ENCODE data around the gene SBF1.

DNA sequence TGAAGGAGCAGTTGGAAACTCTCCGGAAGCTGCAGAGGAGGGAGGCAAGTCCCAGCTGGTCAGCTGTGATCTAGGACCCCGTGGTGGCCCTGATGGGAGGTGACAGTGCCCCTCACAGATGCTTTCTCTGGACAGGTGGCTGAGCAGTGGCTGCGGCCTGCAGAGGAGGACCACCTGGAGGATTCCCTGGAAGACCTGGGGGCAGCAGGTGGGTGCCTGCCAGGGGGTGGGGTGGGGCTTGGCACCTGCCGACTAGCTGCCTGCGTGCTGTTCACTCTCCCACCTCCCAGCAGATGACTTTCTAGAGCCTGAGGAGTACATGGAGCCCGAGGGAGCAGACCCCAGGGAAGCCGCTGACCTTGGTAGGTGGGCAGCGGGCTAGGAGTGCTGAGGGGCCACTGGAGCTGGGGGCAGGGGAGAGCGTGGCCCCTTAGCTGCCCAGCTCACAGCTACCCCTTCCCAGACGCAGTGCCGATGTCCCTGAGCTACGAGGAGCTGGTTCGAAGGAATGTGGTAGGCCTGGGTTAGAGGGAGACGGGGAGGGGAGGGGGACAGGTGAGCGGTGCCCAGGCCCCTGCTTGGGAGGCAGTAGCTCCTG, 47.5 kb upstream of the SBF1 start:
- TF ChIP-seq, protein P1, sequence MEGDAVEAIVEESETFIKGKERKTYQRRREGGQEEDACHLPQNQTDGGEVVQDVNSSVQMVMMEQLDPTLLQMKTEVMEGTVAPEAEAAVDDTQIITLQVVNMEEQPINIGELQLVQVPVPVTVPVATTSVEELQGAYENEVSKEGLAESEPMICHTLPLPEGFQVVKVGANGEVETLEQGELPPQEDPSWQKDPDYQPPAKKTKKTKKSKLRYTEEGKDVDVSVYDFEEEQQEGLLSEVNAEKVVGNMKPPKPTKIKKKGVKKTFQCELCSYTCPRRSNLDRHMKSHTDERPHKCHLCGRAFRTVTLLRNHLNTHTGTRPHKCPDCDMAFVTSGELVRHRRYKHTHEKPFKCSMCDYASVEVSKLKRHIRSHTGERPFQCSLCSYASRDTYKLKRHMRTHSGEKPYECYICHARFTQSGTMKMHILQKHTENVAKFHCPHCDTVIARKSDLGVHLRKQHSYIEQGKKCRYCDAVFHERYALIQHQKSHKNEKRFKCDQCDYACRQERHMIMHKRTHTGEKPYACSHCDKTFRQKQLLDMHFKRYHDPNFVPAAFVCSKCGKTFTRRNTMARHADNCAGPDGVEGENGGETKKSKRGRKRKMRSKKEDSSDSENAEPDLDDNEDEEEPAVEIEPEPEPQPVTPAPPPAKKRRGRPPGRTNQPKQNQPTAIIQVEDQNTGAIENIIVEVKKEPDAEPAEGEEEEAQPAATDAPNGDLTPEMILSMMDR (IDR thresholded peaks at IDR 0.05), result no peak
- no peak for TF ChIP-seq EZH2 (IDR thresholded peaks at IDR 0.05; ENCODE audit: borderline replicate concordance, insufficient read depth, low read depth, low read length, poor library complexity, severe bottlenecking)

Measured in B cell (primary cell).